IMR-90 (cell line): ENCODE results near the gene COL4A1. TPM values are rescaled to one million over a fixed set of nuclear protein-coding genes. Genes with fewer than 3 reads are reported as not detected.

Experiments
- CEBPB ChIP-seq: IDR thresholded peaks from 2 replicates; pipeline ENCODE4 v1.6.1; 2012; ENCODE audit warnings: low read depth, low read length, improper control_type of control experiment
- SMC3 ChIP-seq: fragments of 150-350 bp; IDR thresholded peaks from 2 replicates; pipeline ENCODE4 v1.6.1; 2016; ENCODE audit warnings: low read depth, mild to moderate bottlenecking, antibody characterized with exemption, low read length, moderate library complexity
- polyA plus RNA-seq, 3 experiments: library from polyadenylated mRNA; depleted of rRNA; stranded (reverse); fragments of >200 nt; gene quantifications; 2 replicates each; pipeline ENCODE4 v1.2.3, GENCODE V29; 2012; ENCODE audit warnings: low replicate concordance in 1 of 3
- total RNA-seq: library from RNA; depleted of rRNA; stranded (reverse); fragments of >200 nt; gene quantifications from 2 replicates; pipeline ENCODE4 v1.2.3, GENCODE V29; 2012

The COL4A1 gene
- total and polyA plus RNA-seq, 2 of the 4 experiments (the other 2 are of a cell fraction) = 230 to 337 TPM

DNA sequence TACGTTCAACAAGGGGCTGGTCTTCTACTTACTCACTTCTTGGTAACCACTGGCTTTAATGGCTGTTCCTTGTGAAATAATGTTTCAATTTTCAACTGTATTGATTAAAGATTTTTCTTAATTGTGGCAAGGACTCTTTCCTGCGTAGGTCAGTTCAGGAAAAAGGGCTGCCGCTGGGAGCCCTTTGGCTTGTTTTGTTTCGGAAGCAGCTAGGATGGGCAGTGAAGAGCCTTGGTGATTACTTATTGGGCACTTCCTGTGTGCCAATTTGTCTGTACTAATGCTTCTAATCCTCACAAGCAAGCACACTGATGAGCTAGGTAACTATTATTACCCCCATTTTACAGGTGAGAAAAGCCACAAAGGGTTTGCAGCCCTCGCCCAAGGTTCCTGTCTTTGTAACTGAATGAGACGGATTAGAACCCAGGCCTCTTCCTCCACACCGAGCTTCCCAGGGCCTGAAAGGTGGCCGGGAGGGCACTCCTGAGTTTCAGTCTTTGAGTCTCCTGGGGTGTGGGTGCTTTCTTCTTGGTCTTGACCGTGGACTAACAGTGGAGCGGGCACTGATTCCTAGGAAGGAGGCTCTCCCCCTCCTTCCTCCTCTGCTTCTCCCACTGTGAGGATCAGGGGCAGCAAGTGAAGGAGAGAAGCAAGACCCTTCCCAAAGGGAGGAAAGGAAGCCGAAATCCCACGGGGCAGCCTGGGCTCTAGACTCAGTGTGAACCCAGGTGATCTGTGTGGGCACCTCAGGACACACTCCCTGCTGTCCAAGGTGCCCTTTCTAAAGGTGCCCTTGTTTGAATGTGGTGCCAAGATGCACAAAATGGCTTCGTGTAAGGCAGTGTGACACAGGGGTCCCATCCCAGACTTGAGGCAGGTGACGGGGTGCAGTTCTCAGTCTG, 3.8 kb upstream of the COL4A1 start (continued):
- TF ChIP-seq SMC3 = no peak
- TF ChIP-seq CEBPB = no peak
